Coronary artery (tissue), 2 donors: ENCODE results near the gene FAAP20.

ENCODE experiments used
- DNase-seq: peaks from one replicate; pipeline ENCODE4 v3.0.0-alpha.2; 2017; ENCODE audit warnings: low spot score
- H3K27ac ChIP-seq, 2 donors: fragments of 200-600 bp; sonication (generic); one replicate each; pipeline ENCODE4 v1.5.1; 2016 to 2019
- H3K4me3 ChIP-seq: fragments of 200-600 bp; sonication (generic); 2 replicates; pipeline ENCODE4 v1.5.1; 2016; ENCODE audit warnings: mild to moderate bottlenecking, moderate library complexity
- CTCF ChIP-seq: fragments of 200-600 bp; sonication (generic); IDR thresholded peaks from one replicate; pipeline ENCODE4 v1.5.1; 2019; ENCODE audit warnings: antibody characterized with exemption

FAAP20 gene

GRCh38 chr1:2224631-2225428 is 30.3 kb upstream of the FAAP20 start:
- Histone ChIP-seq H3K27ac (no peak overlapping the region), H3K4me3 (no peak overlapping the region)
- DNase-seq: peak; percentile 72
- TF ChIP-seq CTCF: no peak

DNA sequence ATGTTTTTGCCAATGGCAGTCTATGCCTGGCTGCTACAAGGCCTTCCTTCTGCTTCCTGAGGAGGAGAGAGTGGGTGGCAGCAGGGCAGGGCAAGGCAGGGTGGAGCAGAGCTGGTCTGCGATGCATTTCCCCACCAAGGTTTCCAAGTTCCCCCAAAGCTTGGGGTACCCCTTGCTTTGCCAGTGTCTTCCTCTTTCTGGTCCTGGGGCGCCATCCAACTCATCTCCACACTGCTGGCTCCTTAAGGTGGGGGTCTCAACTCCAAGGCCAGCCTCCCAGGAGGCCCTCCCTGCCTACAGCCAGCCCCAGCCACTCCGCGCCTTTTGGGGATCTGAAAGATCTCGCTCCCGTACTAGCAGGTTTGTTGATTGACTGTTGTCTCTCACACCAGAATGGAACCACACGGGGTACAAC is 29.6 kb upstream of the FAAP20 start:
- no peak for TF ChIP-seq CTCF
- Histone ChIP-seq H3K27ac (no peak overlapping the region), H3K4me3 (no peak overlapping the region)
- peak; percentile 70 for DNase-seq

- peak; percentile 68 for DNase-seq
- no peak overlapping the region for H3K27ac ChIP-seq
- no peak overlapping the region for H3K4me3 ChIP-seq
- no peak for TF ChIP-seq CTCF
Observed at GRCh38 chr1:2221271-2221670, 26.7 kb upstream of the FAAP20 start.

DNA sequence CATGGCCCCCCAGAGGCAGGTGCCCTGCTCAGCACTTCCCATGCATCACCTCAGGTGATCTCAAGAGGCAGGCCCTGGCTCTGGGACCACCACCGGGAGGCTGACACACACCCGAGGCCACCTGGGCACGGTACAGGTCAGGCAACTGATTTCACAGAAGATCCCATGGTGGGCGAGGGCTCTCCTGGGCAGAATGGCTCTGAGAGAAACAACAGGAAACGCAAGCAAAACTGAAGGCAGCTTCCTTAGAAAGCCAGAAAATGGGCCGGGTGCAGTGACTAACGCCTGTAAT is 22.1 kb upstream of the FAAP20 start:
- no peak overlapping the region for H3K27ac ChIP-seq
- peak; percentile 71 for DNase-seq
- H3K4me3 ChIP-seq: no peak overlapping the region
- no peak for TF ChIP-seq CTCF

DNA sequence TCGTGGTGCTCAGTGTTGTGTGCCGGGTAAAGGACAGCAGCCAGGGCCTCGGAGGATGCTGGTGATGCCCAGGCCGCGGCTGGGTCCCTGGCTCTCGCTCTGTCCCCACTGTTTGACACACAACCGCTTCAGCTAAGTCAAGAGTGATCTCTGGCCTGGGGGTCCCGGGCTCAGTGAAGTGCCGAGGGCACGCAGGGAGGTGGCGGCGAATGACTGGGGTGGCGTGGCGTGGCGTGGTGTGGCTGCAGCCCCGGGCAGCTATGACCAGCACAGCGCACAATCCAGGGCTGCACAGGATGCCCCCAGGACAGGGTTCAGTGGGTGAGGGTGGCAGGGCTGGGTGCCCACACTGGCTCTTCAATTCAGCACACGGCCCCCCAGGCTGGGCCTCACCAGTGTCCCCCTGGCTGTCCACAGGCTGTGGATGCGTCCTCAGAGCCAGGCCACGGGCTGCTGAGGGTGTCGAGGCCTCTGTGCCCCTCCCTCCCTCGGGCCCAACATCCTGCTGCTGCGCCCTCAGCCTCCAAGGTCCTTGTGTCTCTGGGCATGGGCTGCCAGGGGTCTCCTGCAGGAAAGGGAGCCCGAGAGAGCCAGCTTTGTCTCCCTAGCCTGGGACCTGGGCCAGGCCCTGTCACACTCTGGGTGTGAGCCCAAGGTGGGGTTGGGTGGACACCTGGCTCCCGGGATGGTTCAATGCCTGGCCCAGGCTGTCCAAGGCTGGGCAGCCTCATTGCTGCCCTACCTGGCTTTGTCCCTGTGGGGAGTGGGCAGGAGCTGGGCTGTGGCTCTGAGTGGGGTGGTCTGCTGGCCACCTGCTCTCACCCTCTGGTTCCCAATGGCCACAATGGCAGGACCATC is 21.6 kb upstream of the FAAP20 start:
- no peak for TF ChIP-seq CTCF
- H3K4me3 ChIP-seq: no peak overlapping the region
- peak overlapping the region in 1 of 2 donors; percentile 100 for H3K27ac ChIP-seq
- DNase-seq: peak; percentile 77

DNA sequence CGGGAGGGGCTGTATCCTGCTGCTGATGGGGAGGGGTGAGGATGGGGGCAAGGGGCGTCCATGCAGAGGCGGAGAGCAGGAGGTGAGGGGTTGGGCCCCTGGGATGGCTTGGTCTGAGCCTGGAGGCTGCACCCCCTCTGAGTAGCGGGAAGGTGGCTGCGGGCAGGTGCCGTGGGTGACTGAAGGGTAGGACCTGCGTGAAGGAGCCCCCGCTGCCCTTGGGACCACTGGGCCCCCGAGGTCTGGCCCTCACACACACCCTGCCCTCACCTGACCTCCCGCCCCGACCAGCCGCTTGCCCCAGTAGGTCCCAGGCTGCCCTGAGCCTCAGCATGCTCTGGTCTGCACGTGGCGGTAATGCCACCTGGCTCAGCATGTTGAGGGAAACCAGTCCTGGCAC is 20.8 kb upstream of the FAAP20 start:
- Histone ChIP-seq H3K27ac (peak overlapping the region; percentile 90 to 100), H3K4me3 (no peak overlapping the region)
- no peak for DNase-seq
- TF ChIP-seq CTCF: no peak
